Adrenal gland (tissue), 12 donors: ENCODE measurements around the gene GCNT1. TPM values are rescaled to one million over a fixed set of nuclear protein-coding genes. Genes with fewer than 3 reads are reported as not detected.
"Not testable (repeated sequence)": the region's sequence is repeated elsewhere in the genome, so short reads cannot be mapped to it uniquely, and the experiment has no call there.

ENCODE experiments used
- DNase-seq, 7 donors: peaks; one replicate each; pipeline ENCODE4 v3.0.0-alpha.2; 2019 to 2020
- H3K27ac ChIP-seq, 5 donors: fragments of 200-600 bp; sonication (generic) in 4 of 5; 1 replicate in 3 of 5; 2 replicates in 2 of 5; pipeline versions ENCODE4 v1.5.1 to v1.8.0; 2016 to 2020; ENCODE audit warnings: mild to moderate bottlenecking in 1 of 5
- H3K27me3 ChIP-seq: fragments of 200-600 bp; 2 replicates; pipeline ENCODE4 v1.8.0; 2021
- H3K36me3 ChIP-seq, 2 donors: fragments of 200-600 bp; replicated peaks in 1 of 2; 1 replicate in 1 of 2; 2 replicates in 1 of 2; pipeline versions ENCODE4 v1.5.1 to v1.8.0; 2018 to 2022
- H3K4me1 ChIP-seq, 2 donors: fragments of 200-600 bp; replicated peaks in 1 of 2; 1 replicate in 1 of 2; 2 replicates in 1 of 2; pipeline versions ENCODE4 v1.5.1 to v1.8.0; 2018 to 2021
- H3K4me3 ChIP-seq, 4 donors: fragments of 200-600 bp; sonication (generic) in 3 of 4; one replicate each; pipeline ENCODE4 v1.5.1; 2016 to 2018
- H3K9me3 ChIP-seq, 3 donors: fragments of 200-600 bp; sonication (generic) in 1 of 3; replicated peaks in 1 of 3; 1 replicate in 2 of 3; 2 replicates in 1 of 3; pipeline versions ENCODE4 v1.5.1 to v1.8.0; 2016 to 2021
- POLR2A ChIP-seq, 2 donors: fragments of 450-650 bp; IDR thresholded peaks; one replicate each; pipeline ENCODE4 v1.6.1; 2017; ENCODE audit warnings: antibody characterized with exemption in 2 of 2, mild to moderate bottlenecking in 2 of 2, moderate library complexity in 1 of 2
- whole genome bisulfite sequencing, 4 donors: extraction: QIAGEN DNeasy Blood & Tissue Kit in 2 of 4; methylation state at CpG; one replicate each; pipeline versions ENCODE4 v1.1.5 to v1.1.7; 2013 to 2017; 5-methylcytosine and 5-hydroxymethylcytosine counted together
- intact Hi-C, 2 donors: fragments of 100-400 bp; cut with DNase I; formaldehyde crosslinking; loops; one replicate each; pipeline versions ENCODE4 v1.14.1 to v1.15.0; 2022 to 2023
- polyA plus RNA-seq, 3 donors: library from polyadenylated mRNA; stranded (reverse); fragments of 200-250 nt in 2 of 3; fragments of 350-450 nt in 1 of 3; fragmentation: Illumina TruSeq in 1 of 3; extraction: RNeasy Lipid Tissue Mini Kit (QIAGEN cat#74804) in 1 of 3; gene quantifications; one replicate each; pipeline ENCODE4 v1.2.3, GENCODE V29; 2013 to 2014
- total RNA-seq, 9 donors: library from RNA; depleted of rRNA in 4 of 9; stranded (reverse); fragments of >200 nt in 4 of 9; fragments of 120-200 nt in 1 of 9; fragmentation: NEBNext Ultra II Directional in 1 of 9; extraction: Animal tissue kit (Norgen Biotek cat#: 25700) in 1 of 9; gene quantifications; one replicate each; pipeline versions ENCODE4 v1.1.0 to v1.2.4, GENCODE V29; 2013 to 2023
- TF ChIP-seq, protein P1 (sequence below), 6 experiments: fragments of 450-650 bp in 4 of 6; fragments of 200-600 bp in 2 of 6; sonication (generic) in 1 of 6; IDR thresholded peaks; 1 replicate in 5 of 6; 2 replicates in 1 of 6; pipeline versions ENCODE4 v1.5.1 to v1.8.0; 2016 to 2021; ENCODE audit warnings: antibody characterized with exemption in 6 of 6, mild to moderate bottlenecking in 2 of 6, moderate library complexity in 1 of 6
- donor health status: healthy with polysubstance abuse.
- donor health status: Bipolar disorder and iron deficiency.
- donor health status: DM: yes; HTN: yes; CAD: no.
- donor health status: DM: no; HTN: no; CAD: no.
- donor health status: DM: no; HTN: no; CAD: no.
- donor health status: DM: yes; HTN: yes; CAD: no.

Gene GCNT1
- total and polyA plus RNA-seq, 12 donors, result 0.77 to 56.4 (median 3.6) TPM

DNA sequence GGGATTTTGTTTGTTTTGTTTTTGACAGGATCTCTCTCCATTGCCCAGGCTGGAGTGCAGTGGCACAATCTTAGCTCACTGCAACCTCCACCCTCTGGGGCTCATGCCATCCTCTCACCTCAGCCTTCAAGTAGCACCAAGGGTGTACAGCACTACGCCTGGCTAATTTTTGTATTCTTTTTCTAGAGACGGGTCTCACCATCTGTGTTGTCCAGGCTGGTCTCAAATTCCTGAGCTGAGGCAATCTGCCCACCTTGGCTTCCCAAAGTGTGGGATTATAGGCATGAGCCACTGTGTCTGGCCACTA is 7.3 kb downstream of the GCNT1 start:
- Histone ChIP-seq H3K36me3 (no peaks in the 10 kb centered on the region), H3K27me3 (no peaks in the 10 kb centered on the region), H3K27ac (no peak overlapping the region), H3K9me3 (no peaks in the 10 kb centered on the region), H3K4me3 (no peak overlapping the region), H3K4me1 (no peaks in the 10 kb centered on the region)
- DNase-seq, result no peak
- 71 to 92% (median 76%) methylated on average over 2 of the region's 2 CpGs for WGBS, 4 donors
- intact Hi-C loops, result no loop called here
- TF ChIP-seq, protein P1, sequence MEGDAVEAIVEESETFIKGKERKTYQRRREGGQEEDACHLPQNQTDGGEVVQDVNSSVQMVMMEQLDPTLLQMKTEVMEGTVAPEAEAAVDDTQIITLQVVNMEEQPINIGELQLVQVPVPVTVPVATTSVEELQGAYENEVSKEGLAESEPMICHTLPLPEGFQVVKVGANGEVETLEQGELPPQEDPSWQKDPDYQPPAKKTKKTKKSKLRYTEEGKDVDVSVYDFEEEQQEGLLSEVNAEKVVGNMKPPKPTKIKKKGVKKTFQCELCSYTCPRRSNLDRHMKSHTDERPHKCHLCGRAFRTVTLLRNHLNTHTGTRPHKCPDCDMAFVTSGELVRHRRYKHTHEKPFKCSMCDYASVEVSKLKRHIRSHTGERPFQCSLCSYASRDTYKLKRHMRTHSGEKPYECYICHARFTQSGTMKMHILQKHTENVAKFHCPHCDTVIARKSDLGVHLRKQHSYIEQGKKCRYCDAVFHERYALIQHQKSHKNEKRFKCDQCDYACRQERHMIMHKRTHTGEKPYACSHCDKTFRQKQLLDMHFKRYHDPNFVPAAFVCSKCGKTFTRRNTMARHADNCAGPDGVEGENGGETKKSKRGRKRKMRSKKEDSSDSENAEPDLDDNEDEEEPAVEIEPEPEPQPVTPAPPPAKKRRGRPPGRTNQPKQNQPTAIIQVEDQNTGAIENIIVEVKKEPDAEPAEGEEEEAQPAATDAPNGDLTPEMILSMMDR (IDR thresholded peaks at IDR 0.05), result no peak
- TF ChIP-seq POLR2A (IDR thresholded peaks at IDR 0.05), result no peak

DNA sequence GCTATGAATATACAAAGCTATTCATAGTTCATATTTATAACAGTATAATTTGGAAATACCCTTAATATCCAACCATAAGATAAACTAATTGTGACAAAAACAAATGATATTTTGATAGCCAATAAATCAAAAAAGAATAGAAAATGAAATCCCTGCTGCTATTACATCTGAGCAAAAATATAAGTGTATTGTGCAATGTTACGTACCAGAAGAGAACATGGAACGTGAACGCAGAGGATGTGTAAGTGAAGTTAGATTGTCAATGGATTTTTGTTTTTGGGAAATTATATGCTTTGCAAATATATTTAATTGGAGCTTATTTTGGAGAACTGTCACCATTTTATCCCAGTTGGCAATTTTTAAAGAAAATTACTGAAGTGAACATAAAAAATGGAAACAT is 15.4 kb downstream of the GCNT1 start:
- H3K36me3 ChIP-seq, result no peaks in the 10 kb centered on the region
- no peak for DNase-seq
- H3K4me1 ChIP-seq, result no peaks in the 10 kb centered on the region
- TF ChIP-seq POLR2A (IDR thresholded peaks at IDR 0.05), result no peak
- TF ChIP-seq, protein P1 (IDR thresholded peaks at IDR 0.05), result no peak
- 72 to 85% (median 78%) methylated on average over 3 of the region's 3 CpGs for WGBS, 4 donors
- H3K4me3 ChIP-seq, result no peak overlapping the region
- H3K27ac ChIP-seq, result no peak overlapping the region
- intact Hi-C loops, result no loop called here
- H3K9me3 ChIP-seq, result no peaks in the 10 kb centered on the region
- no peaks in the 10 kb centered on the region for H3K27me3 ChIP-seq

DNA sequence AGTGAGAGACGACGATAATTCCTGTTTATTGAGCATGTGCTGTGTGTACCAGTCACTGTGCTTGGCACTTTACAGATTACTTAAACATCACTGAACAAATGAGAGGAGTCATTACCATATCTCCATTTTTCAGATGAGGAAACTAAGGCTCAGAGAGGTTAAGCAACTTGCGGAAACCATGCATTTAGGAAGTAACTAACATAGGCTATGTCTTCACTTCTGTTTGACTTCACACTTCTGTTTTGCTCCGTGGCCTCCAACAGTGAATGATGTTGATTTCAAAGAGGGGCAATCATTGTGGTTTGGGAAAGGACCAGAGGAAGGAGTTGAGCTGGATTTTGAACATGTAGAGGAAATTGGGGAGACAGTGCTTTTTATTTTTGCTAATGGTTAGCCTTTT is 16.7 kb downstream of the GCNT1 start:
- intact Hi-C loops, result no loop called here
- Histone ChIP-seq H3K4me3 (no peak overlapping the region), H3K27me3 (no peaks in the 10 kb centered on the region), H3K36me3 (no peaks in the 10 kb centered on the region), H3K27ac (no peak overlapping the region), H3K9me3 (no peaks in the 10 kb centered on the region), H3K4me1 (no peaks in the 10 kb centered on the region)
- WGBS, 4 donors, result 71 to 80% (median 76%) methylated on average over 4 of the region's 4 CpGs
- no peak for DNase-seq
- TF ChIP-seq POLR2A (IDR thresholded peaks at IDR 0.05), result no peak
- TF ChIP-seq, protein P1 (IDR thresholded peaks at IDR 0.05), result no peak

DNA sequence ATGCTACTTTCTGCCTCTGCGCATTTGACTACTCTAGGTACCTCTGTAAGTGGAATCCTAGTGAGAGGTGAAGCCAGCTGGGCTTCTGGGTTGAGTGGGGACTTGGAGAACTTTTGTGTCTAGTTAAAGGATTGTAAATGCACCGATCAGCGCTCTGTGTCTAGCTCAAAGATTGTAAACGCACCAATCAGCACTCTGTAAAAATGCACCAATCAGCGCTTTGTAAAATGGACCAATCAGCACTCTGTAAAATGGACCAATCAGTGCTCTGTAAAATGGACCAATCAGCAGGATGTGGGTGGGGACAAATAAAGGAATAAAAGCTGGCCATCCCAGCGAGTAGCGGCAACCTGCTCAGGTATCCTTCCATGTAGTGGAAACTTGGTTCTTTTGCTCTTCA is 18.8 kb downstream of the GCNT1 start:
- H3K27ac ChIP-seq, H3K27me3 ChIP-seq, H3K4me1 ChIP-seq, DNase-seq, H3K36me3 ChIP-seq, H3K9me3 ChIP-seq, intact Hi-C loops, H3K4me3 ChIP-seq: not testable (repeated sequence)
- WGBS, 4 donors, result 80 to 91% (median 83%) methylated on average over 7 of the region's 7 CpGs

DNA sequence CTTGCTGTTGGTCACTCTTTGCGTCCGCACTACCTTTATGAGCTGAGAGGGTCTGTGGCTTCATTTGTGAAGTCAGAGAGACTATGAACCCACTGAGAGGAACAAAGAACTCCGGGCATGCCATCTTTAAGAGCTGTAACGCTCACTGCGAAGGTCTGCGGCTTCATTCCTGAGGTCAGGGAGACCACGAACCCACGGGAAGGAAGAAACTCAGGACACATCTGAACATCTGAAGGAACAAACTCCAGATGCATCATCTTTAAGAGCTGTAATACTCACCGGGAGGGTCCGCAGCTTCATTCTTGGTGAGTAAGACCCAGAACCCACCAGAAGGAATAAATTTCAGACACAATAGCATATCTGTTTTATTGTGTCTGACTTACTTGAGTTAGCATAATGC is 19.2 kb downstream of the GCNT1 start:
- DNase-seq, result no peak
- TF ChIP-seq, protein P1 (IDR thresholded peaks at IDR 0.05), result no peak
- TF ChIP-seq POLR2A (IDR thresholded peaks at IDR 0.05), result no peak
- Histone ChIP-seq H3K4me1 (no peaks in the 10 kb centered on the region), H3K36me3 (no peaks in the 10 kb centered on the region), H3K27ac (no peak overlapping the region), H3K9me3 (no peaks in the 10 kb centered on the region), H3K27me3 (no peaks in the 10 kb centered on the region), H3K4me3 (no peak overlapping the region)
- intact Hi-C loops, result no loop called here
- 84 to 90% (median 88%) methylated on average over 10 of the region's 10 CpGs for WGBS, 4 donors

DNA sequence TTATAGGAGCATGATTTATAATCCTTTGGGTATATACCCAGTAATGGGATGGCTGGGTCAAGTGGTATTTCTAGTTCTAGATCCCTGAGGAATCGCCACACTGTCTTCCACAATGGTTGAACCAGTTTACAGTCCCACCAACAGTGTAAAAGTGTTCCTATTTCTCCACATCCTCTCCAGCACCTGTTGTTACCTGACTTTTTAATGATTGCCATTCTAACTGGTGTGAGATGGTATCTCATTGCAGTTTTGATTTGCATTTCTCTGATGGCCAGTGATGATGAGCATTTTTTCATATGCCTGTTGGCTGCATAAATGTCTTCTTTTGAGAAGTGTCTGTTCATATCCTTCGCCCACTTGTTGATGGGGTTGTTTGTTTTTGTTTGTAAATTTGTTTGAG is 20.4 kb downstream of the GCNT1 start:
- H3K27me3 ChIP-seq, DNase-seq, H3K4me3 ChIP-seq, H3K27ac ChIP-seq, intact Hi-C loops, H3K4me1 ChIP-seq, H3K36me3 ChIP-seq, H3K9me3 ChIP-seq: not testable (repeated sequence)
- 89 to 100% (median 100%) methylated on average over 1 to 2 of the region's 2 CpGs for WGBS, 4 donors
